A549 (cell line): Measurements from ENCODE around the gene ANKRD55. TPM values are rescaled to one million over a fixed set of nuclear protein-coding genes. Genes with fewer than 3 reads are reported as not detected.

ENCODE experiments used
- ATAC-seq, 2 experiments: fragments of 200-7000 bp in 1 of 2; fragments of >200 bp in 1 of 2; cut with Nextera tagmentation in 1 of 2; cut with Tn5 transposase in 1 of 2; 3 replicates each; pipeline versions ENCODE4 v1.8.0 to v1.9.1; 2018 to 2020; ENCODE audit warnings: mild to moderate bottlenecking in 1 of 2, moderate library complexity in 1 of 2
- CTCF ChIA-PET: fragments of 300-600 bp; sonication (Branson Sonifier 250); formaldehyde crosslinking; extraction: SDS; loops from one replicate; lab custom pipeline; 2021; ENCODE audit warnings: antibody characterized with exemption, inconsistent platforms; lab: Yijun Ruan, JAX
- POLR2A ChIA-PET: fragments of 350-600 bp; formaldehyde crosslinking; extraction: SDS; loops from one replicate; lab custom pipeline; 2021; ENCODE audit warnings: antibody characterized with exemption, inconsistent platforms; lab: Yijun Ruan, JAX
- DNase-seq, 2 experiments: peaks; one replicate each; pipeline versions ENCODE4 v3.0.0 to v3.0.0-alpha.2; 2011 to 2016; ENCODE audit warnings: low read depth in 1 of 2, low spot score in 1 of 2
- FAIRE-seq: peaks from 2 replicates; lab custom pipeline; 2011; peaks lifted over from hg19 to GRCh38; lab: Jason Lieb, UNC
- H3K27ac ChIP-seq, 2 experiments: fragments of >200 bp; sonication (Bioruptor Twin); formaldehyde crosslinking; 3 replicates each; pipeline ENCODE4 v1.5.1; 2016 to 2017
- H3K4me1 ChIP-seq: fragments of >200 bp; sonication (Bioruptor Twin); formaldehyde crosslinking; 3 replicates; pipeline ENCODE4 v1.6.1; 2016
- H3K4me2 ChIP-seq: fragments of >200 bp; sonication (Bioruptor Twin); formaldehyde crosslinking; 3 replicates; pipeline ENCODE4 v1.6.1; 2016
- H3K4me3 ChIP-seq: fragments of >200 bp; sonication (Bioruptor Twin); formaldehyde crosslinking; 3 replicates; pipeline ENCODE4 v1.5.1; 2016
- H3K9me3 ChIP-seq: fragments of >200 bp; sonication (Bioruptor Twin); formaldehyde crosslinking; 3 replicates; pipeline ENCODE4 v1.6.1; 2016
- BHLHE40 ChIP-seq: IDR thresholded peaks from 2 replicates; pipeline ENCODE4 v1.6.1; 2012; ENCODE audit warnings: low read depth, low read length, inconsistent platforms
- CBX2 ChIP-seq: fragments of 200-600 bp; sonication (generic); IDR thresholded peaks from 2 replicates; pipeline ENCODE4 v1.6.1; 2016; ENCODE audit warnings: low read depth, mild to moderate bottlenecking, borderline replicate concordance
- CHD4 ChIP-seq: fragments of 200-600 bp; sonication (generic); IDR thresholded peaks from 2 replicates; pipeline ENCODE4 v1.6.1; 2016; ENCODE audit warnings: antibody characterized with exemption, mild to moderate bottlenecking, borderline replicate concordance
- EP300 ChIP-seq, 2 experiments: fragments of >200 bp; sonication (Bioruptor Twin); formaldehyde crosslinking; IDR thresholded peaks; 2 replicates in 1 of 2; 3 replicates in 1 of 2; pipeline ENCODE4 v1.6.1; 2016 to 2017
- GATA3 ChIP-seq: IDR thresholded peaks from 2 replicates; pipeline ENCODE4 v1.6.1; 2012; ENCODE audit warnings: borderline replicate concordance
- HDAC2 ChIP-seq: fragments of 200-600 bp; sonication (generic); IDR thresholded peaks from 2 replicates; pipeline ENCODE4 v1.6.1; 2016
- HOXA7 ChIP-seq: fragments of 250-450 bp; sonication (Bioruptor Pico); IDR thresholded peaks from 2 replicates; pipeline ENCODE4 v1.5.0; 2020; ENCODE audit warnings: mild to moderate bottlenecking, moderate library complexity
- JUN ChIP-seq, 2 experiments: fragments of >200 bp; sonication (Bioruptor Twin); formaldehyde crosslinking; IDR thresholded peaks; 2 replicates in 1 of 2; 3 replicates in 1 of 2; pipeline ENCODE4 v1.6.1; 2016 to 2017
- KDM5A ChIP-seq: fragments of 200-600 bp; sonication (generic); IDR thresholded peaks from 2 replicates; pipeline ENCODE4 v1.6.1; 2016; ENCODE audit warnings: antibody characterized with exemption, mild to moderate bottlenecking
- PHF8 ChIP-seq: fragments of 200-600 bp; sonication (generic); IDR thresholded peaks from 2 replicates; pipeline ENCODE4 v1.6.1; 2016; ENCODE audit warnings: low read depth, mild to moderate bottlenecking, antibody characterized with exemption, moderate library complexity, borderline replicate concordance
- POLR2A ChIP-seq: IDR thresholded peaks from 2 replicates; pipeline ENCODE4 v1.6.1; 2012; ENCODE audit warnings: mild to moderate bottlenecking, low read length
- RFX5 ChIP-seq: fragments of 450-650 bp; IDR thresholded peaks from 2 replicates; pipeline ENCODE4 v1.7.1; 2014; ENCODE audit warnings: antibody characterized with exemption, mild to moderate bottlenecking, moderate library complexity
- SREBF2 ChIP-seq: fragments of 450-650 bp; IDR thresholded peaks from 2 replicates; pipeline ENCODE4 v1.6.1; 2014; ENCODE audit warnings: mild to moderate bottlenecking, moderate library complexity
- TP53 ChIP-seq: fragments of 250-450 bp; sonication (Bioruptor Pico); IDR thresholded peaks from 2 replicates; pipeline ENCODE4 v1.5.0; 2021; ENCODE audit warnings: mild to moderate bottlenecking, moderate library complexity
- ZFP36 ChIP-seq: fragments of 450-650 bp; IDR thresholded peaks from 2 replicates; pipeline ENCODE4 v1.6.1; 2014; ENCODE audit warnings: borderline replicate concordance; ENCODE audit not compliant: partially characterized antibody
- WGBS: methylation state at CpG from one replicate; pipeline ENCODE4 v1.1.6; 2017; ENCODE audit errors: missing lambda C conversion rate; 5-methylcytosine and 5-hydroxymethylcytosine counted together
- polyA plus RNA-seq, 4 experiments: library from polyadenylated mRNA; depleted of rRNA in 3 of 4; stranded (reverse); fragments of >200 nt; fragmentation: RNase III in 1 of 4; extraction: RNeasy Plus Mini Kit Qiagen cat#74134 plus additional on column Dnase treatment in 1 of 4; gene quantifications; 2 replicates in 3 of 4; 3 replicates in 1 of 4; pipeline ENCODE4 v1.2.3, GENCODE V29; 2011 to 2017
- TF ChIP-seq, protein P1 (sequence below): fragments of 200-600 bp; sonication (generic); IDR thresholded peaks from 2 replicates; pipeline ENCODE4 v1.6.1; 2016; ENCODE audit warnings: antibody characterized with exemption, mild to moderate bottlenecking, moderate library complexity
- TF ChIP-seq, protein P2 (sequence below): IDR thresholded peaks from 2 replicates; pipeline ENCODE4 v1.6.1; 2012
- TF ChIP-seq, protein P3 (sequence below): fragments of >200 bp; sonication (Bioruptor Twin); formaldehyde crosslinking; IDR thresholded peaks from 3 replicates; pipeline ENCODE4 v1.5.1; 2016
- TF ChIP-seq, protein P4 (sequence below): fragments of >200 bp; sonication (Bioruptor Twin); formaldehyde crosslinking; IDR thresholded peaks from 3 replicates; pipeline ENCODE4 v1.6.1; 2016

ANKRD55 gene
- polyA plus RNA-seq, 2 of the 4 experiments (the other 2 are of a cell fraction), result 0.10 to 0.30 TPM

DNA sequence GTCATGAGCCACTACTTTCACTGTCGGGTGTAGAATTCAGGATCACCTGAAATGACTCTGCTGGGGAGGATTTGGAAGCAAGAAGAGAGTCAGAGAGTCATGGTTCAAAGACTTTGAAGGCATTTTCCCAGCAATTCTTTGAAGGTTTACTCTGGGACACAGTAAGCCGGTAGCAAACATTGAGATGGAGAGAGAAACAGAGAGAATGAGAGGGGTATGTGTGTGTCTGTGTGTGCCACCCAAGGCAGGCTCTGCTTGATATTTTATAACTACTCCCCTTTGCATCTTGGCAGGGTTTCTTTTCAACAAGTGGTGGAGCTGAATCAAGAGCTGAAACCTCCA, 89.8 kb downstream of the ANKRD55 start:
- Histone ChIP-seq H3K4me2 (peak overlapping the region; percentile 49), H3K4me3 (no peak overlapping the region), H3K4me1 (peaks cover 16% of the 10 kb centered on the region), H3K27ac (peak overlapping the region in 1 of 2 experiments; percentile 42; a peak in 3 of 6 replicates), H3K9me3 (no peaks in the 10 kb centered on the region)
- DNase-seq, result no peak
- WGBS, result 45% methylated on average over 2 of the region's 2 CpGs
- no peak for ATAC-seq
- TF ChIP-seq, protein P1, sequence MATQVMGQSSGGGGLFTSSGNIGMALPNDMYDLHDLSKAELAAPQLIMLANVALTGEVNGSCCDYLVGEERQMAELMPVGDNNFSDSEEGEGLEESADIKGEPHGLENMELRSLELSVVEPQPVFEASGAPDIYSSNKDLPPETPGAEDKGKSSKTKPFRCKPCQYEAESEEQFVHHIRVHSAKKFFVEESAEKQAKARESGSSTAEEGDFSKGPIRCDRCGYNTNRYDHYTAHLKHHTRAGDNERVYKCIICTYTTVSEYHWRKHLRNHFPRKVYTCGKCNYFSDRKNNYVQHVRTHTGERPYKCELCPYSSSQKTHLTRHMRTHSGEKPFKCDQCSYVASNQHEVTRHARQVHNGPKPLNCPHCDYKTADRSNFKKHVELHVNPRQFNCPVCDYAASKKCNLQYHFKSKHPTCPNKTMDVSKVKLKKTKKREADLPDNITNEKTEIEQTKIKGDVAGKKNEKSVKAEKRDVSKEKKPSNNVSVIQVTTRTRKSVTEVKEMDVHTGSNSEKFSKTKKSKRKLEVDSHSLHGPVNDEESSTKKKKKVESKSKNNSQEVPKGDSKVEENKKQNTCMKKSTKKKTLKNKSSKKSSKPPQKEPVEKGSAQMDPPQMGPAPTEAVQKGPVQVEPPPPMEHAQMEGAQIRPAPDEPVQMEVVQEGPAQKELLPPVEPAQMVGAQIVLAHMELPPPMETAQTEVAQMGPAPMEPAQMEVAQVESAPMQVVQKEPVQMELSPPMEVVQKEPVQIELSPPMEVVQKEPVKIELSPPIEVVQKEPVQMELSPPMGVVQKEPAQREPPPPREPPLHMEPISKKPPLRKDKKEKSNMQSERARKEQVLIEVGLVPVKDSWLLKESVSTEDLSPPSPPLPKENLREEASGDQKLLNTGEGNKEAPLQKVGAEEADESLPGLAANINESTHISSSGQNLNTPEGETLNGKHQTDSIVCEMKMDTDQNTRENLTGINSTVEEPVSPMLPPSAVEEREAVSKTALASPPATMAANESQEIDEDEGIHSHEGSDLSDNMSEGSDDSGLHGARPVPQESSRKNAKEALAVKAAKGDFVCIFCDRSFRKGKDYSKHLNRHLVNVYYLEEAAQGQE, result no peak
- no peak for TF ChIP-seq SREBF2
- TF ChIP-seq JUN (IDR thresholded peaks at IDR 0.05), result no peak
- TF ChIP-seq EP300 (IDR thresholded peaks at IDR 0.05), result no peak
- TF ChIP-seq CHD4, result no peak
- TF ChIP-seq HDAC2, result no peak
- no peak for TF ChIP-seq ZFP36
- TF ChIP-seq BHLHE40, result no peak
- TF ChIP-seq, protein P2, sequence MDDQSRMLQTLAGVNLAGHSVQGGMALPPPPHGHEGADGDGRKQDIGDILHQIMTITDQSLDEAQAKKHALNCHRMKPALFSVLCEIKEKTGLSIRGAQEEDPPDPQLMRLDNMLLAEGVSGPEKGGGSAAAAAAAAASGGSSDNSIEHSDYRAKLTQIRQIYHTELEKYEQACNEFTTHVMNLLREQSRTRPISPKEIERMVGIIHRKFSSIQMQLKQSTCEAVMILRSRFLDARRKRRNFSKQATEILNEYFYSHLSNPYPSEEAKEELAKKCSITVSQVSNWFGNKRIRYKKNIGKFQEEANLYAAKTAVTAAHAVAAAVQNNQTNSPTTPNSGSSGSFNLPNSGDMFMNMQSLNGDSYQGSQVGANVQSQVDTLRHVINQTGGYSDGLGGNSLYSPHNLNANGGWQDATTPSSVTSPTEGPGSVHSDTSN, result no peak
- POLR2A ChIA-PET, result no interaction called here
- no peak for FAIRE-seq
- CTCF ChIA-PET, result interaction anchor here (0.7 kb wide), 1 partner anchor 188 kb away, joined by 3 read pairs; no protein-coding TSS in a partner anchor

DNA sequence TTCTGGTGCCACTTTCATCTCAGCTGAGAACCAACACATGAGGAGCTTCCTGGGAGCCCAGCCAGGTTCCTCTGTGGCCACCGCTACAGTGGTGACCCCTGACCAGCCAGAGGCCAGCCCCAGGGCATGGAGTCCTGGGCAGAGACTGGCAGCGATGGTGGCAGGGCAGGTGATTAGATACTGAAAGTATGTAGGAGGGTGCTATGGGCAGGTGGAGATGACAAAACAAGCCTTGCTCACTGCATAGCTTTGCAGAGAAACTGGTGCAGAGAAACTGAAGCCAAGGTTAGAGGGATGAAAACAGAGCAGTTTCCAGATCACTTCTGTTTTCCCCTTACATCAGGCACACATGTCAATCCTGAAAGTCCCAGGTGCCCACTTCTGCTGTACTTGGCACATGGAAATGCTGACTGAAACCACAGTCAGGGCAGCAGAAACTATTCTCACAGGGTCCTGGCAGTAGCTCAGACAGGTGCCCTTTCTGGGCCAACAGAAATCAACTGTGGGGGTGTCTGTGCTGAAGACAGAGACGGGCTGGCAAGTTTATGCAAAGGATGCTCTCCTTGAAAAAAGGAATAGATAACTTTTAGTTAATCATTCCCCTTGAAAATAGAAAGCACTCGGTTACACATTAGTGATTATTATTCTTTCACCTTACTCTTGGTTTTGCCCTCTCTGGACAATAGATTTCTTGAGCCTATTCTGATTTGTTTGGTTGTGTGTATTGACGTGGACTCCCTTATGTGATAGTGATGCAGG, 90.3 kb downstream of the ANKRD55 start:
- no peak overlapping the region for H3K4me3 ChIP-seq
- peak overlapping the region; percentile 49 for H3K4me2 ChIP-seq
- WGBS, result 49% methylated on average over 5 of the region's 5 CpGs
- TF ChIP-seq BHLHE40, result no peak
- TF ChIP-seq, protein P3, sequence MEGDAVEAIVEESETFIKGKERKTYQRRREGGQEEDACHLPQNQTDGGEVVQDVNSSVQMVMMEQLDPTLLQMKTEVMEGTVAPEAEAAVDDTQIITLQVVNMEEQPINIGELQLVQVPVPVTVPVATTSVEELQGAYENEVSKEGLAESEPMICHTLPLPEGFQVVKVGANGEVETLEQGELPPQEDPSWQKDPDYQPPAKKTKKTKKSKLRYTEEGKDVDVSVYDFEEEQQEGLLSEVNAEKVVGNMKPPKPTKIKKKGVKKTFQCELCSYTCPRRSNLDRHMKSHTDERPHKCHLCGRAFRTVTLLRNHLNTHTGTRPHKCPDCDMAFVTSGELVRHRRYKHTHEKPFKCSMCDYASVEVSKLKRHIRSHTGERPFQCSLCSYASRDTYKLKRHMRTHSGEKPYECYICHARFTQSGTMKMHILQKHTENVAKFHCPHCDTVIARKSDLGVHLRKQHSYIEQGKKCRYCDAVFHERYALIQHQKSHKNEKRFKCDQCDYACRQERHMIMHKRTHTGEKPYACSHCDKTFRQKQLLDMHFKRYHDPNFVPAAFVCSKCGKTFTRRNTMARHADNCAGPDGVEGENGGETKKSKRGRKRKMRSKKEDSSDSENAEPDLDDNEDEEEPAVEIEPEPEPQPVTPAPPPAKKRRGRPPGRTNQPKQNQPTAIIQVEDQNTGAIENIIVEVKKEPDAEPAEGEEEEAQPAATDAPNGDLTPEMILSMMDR, result no peak
- no peak for TF ChIP-seq HOXA7 (CRISPR knock-in tag)
- TF ChIP-seq GATA3, result no peak
- TF ChIP-seq, protein P4, sequence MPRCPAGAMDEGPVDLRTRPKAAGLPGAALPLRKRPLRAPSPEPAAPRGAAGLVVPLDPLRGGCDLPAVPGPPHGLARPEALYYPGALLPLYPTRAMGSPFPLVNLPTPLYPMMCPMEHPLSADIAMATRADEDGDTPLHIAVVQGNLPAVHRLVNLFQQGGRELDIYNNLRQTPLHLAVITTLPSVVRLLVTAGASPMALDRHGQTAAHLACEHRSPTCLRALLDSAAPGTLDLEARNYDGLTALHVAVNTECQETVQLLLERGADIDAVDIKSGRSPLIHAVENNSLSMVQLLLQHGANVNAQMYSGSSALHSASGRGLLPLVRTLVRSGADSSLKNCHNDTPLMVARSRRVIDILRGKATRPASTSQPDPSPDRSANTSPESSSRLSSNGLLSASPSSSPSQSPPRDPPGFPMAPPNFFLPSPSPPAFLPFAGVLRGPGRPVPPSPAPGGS, result no peak
- TF ChIP-seq TP53 (CRISPR knock-in tag), result no peak
- no peak for TF ChIP-seq KDM5A
- no peak for TF ChIP-seq CBX2
- TF ChIP-seq RFX5, result no peak
- no peak for TF ChIP-seq PHF8
- TF ChIP-seq POLR2A, result no peak
- peak in 1 of 2 experiments; percentile 34; a peak in 3 of 6 replicates for ATAC-seq
- ChIA-PET CTCF (no interaction called here), POLR2A (no interaction called here)
- DNase-seq, result no peak
- no peaks in the 10 kb centered on the region for H3K9me3 ChIP-seq
- H3K4me1 ChIP-seq, result peaks cover 15% of the 10 kb centered on the region
- FAIRE-seq, result no peak
- H3K27ac ChIP-seq, result peak overlapping the region in 1 of 2 experiments; percentile 42; a peak in 3 of 6 replicates
